Measurements from ENCODE around the gene ARL17A.
"Not testable (repeated sequence)": the region's sequence is repeated elsewhere in the genome, so short reads cannot be mapped to it uniquely, and the experiment has no call there.

ARL17A gene

DNA sequence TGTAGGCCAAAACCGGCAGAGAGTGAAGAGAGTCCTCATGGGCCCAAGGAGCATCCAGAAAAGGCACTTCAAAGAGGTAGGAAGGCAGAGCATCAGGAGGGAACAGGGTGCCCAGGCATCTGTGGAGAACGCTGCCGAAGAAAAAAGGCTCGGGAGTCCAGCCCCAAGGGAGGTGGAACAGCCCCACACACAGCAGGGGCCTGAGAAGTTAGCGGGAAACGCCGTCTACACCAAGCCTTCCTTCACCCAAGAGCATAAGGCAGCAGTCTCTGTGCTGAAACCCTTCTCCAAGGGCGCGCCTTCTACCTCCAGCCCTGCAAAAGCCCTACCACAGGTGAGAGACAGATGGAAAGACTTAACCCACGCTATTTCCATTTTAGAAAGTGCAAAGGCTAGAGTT, 30.9 kb downstream of the ARL17A start:
- not testable (repeated sequence) for DNase-seq (ENCODE audit: low spot score)

- DNase-seq (ENCODE audit: low spot score), result not testable (repeated sequence)
Observed at GRCh38 chr17:46534716-46535115, 44.8 kb downstream of the ARL17A start.

GRCh38 chr17:46512168-46512567, 67.3 kb downstream of the ARL17A start, which contains the start of gene LRRC37A2:
TSS of gene LRRC37A2 (plus strand) at chr17:46512468. CDS start at chr17:46512713, 245 bp downstream.
- not testable (repeated sequence) for DNase-seq (ENCODE audit: low spot score)

- not testable (repeated sequence) for DNase-seq (ENCODE audit: low spot score)
Observed at GRCh38 chr17:46505896-46506295, 73.6 kb downstream of the ARL17A start.

GRCh38 chr17:46499437-46500139, 79.9 kb downstream of the ARL17A start:
- DNase-seq (ENCODE audit: low spot score), result not testable (repeated sequence)

DNA sequence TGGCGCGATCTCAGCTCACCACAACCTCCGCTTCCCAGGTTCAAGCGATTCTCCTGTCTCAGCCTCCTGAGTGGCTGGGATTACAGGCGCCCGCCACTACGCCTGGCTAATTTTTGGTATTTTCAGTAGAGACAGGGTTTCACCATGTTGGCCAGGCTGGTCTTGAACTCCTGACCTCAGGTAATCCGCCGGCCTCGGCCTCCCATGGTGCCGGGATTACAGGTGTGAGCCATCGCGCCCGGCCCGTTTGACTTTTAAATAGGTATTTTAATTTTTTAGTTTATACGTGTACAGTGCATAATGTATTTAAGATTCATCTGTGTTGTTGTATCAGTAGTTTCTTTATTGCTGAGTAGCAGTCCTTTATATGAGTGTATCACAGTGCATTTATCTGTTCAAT, 87.5 kb downstream of the ARL17A start:
- DNase-seq (ENCODE audit: low spot score), result not testable (repeated sequence)

DNA sequence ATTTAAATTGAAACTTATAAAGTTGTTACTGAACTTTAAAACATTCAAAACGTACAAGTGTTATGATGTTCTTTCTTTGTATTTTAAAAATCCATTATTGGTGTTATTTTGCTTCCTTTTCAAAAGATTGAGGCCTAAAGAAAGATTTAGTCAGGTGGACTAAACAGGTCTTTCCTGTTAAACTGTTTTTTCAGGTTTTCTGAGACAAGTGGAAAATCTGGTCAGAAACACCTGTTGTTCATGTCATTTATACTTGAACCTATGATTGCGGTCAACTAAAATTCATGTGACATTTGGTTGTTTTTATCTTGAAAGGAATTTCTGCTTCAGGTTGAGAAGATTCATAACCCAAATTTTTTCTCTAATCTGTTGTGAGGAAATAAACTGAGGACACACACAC, 98.2 kb downstream of the ARL17A start:
- not testable (repeated sequence) for DNase-seq (ENCODE audit: low spot score)

GRCh38 chr17:46478823-46479222, 100.7 kb downstream of the ARL17A start:
- DNase-seq (ENCODE audit: low spot score), result not testable (repeated sequence)

DNA sequence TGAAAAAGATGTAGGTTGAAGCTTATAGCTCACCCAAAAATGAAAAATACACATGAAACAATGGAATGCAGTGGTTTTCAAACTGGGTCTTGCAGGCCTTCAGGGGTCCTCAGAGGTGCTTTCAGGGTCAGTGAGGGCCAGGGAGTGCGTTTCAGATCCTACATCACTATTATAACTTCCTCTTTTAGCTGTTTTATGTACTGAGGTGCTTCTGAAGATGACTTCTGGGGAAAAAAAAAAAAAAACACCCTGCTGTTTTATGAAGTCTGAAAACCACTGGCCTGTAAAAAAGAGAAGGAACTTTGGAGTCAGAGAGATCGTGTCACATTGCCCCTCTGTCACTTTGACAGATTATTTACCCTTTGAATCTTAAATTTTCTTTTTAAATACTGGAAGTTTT, 103.9 kb downstream of the ARL17A start:
- not testable (repeated sequence) for DNase-seq (ENCODE audit: low spot score)

GRCh38 chr17:46474489-46474888, 105.0 kb downstream of the ARL17A start:
- DNase-seq (ENCODE audit: low spot score), result not testable (repeated sequence)

DNA sequence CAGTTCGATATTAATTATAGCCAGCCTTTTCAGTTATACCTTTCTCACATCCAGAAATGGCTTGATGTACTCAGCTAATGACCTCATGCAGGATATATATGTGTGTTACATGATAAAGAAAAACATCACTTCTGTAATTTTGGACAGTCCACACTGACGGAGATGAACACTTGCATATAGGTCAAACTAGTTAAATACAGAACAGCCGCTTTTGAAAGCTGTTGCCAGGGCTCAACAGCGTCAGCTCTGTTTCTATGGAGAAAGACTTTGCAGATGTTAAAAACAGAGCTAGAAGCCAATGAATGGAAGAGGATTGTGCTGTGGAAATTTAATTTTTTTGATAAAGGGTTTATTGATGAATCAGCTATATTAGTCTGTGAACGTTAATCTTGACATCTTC, 111.9 kb downstream of the ARL17A start:
- not testable (repeated sequence) for DNase-seq (ENCODE audit: low spot score)

Data from AG20443 (cell line).